Osteocyte (in vitro differentiated cells): ENCODE data around the gene FAM118A. TPM values are rescaled to one million over a fixed set of nuclear protein-coding genes. Genes with fewer than 3 reads are reported as not detected.

Experiments used
- DNase-seq: peaks from one replicate; pipeline ENCODE4 v3.0.0; 2021; ENCODE audit warnings: mixed read lengths; ENCODE audit not compliant: unreplicated experiment; ENCODE audit errors: extremely low spot score
- H3K27ac Mint-ChIP-seq: one replicate; pipeline ENCODE4 v1.8.0; 2021; ENCODE audit warnings: mild to moderate bottlenecking, mixed read lengths; ENCODE audit not compliant: unreplicated experiment
- H3K27me3 Mint-ChIP-seq: one replicate; pipeline ENCODE4 v1.8.0; 2021; ENCODE audit warnings: mixed read lengths; ENCODE audit not compliant: unreplicated experiment
- H3K36me3 Mint-ChIP-seq: one replicate; pipeline ENCODE4 v1.8.0; 2021; ENCODE audit warnings: mixed read lengths; ENCODE audit not compliant: unreplicated experiment
- H3K4me1 Mint-ChIP-seq: one replicate; pipeline ENCODE4 v1.8.0; 2021; ENCODE audit warnings: mixed read lengths; ENCODE audit not compliant: unreplicated experiment
- H3K4me3 Mint-ChIP-seq: one replicate; pipeline ENCODE4 v1.8.0; 2021; ENCODE audit warnings: mild to moderate bottlenecking, moderate library complexity, mixed read lengths; ENCODE audit not compliant: unreplicated experiment
- H3K9me3 Mint-ChIP-seq: one replicate; pipeline ENCODE4 v1.8.0; 2021; ENCODE audit warnings: mixed read lengths; ENCODE audit not compliant: unreplicated experiment
- total RNA-seq: library from RNA; stranded (reverse); gene quantifications from 2 replicates; pipeline ENCODE4 v1.2.1, GENCODE V29; 2021
- TF ChIP-seq, protein P1 (sequence below): fragments of 200-600 bp; sonication (generic); IDR thresholded peaks from 2 replicates; pipeline ENCODE4 v1.5.0; 2021; ENCODE audit warnings: antibody characterized with exemption, mild to moderate bottlenecking, moderate library complexity

The FAM118A gene
- total RNA-seq, 1 donor from 2014 or later, result 110 TPM

DNA sequence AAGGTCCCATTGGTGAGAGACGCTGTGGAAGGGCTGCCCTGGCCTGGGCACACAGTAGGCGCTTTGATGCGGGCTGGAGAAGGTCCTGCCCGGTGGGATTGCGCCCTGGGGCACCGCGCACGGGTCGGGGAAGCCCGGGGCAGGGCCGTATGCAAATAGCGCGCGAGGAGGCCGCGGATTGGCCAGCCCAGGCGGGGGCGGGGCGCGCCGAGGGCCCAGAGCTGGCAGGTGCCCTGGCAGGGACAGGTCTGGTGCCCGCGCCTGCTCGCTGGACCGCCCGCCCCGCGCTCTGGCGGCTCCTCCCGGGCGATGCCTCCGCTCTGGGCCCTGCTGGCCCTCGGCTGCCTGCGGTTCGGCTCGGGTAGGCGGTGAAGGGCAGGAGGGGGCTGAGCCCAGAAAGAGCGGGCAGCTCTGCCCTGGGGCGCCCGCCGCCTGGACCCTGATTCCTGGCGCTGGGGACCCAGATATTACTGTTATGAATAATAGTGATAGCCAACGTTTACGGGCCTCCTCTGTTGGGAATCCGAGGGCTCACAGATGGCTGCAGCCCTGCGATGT is 24.9 kb upstream of the FAM118A start, which contains the start of gene UPK3A:
UPK3A (plus strand) TSS at position 245 of the 558 bp plus-strand sequence; CDS start at position 310, 65 bp downstream.
- Mint-ChIP-seq H3K27ac (no peak within 1 kb of the TSS), H3K4me3 (no peak within 1 kb of the TSS)
- TF ChIP-seq, protein P1, sequence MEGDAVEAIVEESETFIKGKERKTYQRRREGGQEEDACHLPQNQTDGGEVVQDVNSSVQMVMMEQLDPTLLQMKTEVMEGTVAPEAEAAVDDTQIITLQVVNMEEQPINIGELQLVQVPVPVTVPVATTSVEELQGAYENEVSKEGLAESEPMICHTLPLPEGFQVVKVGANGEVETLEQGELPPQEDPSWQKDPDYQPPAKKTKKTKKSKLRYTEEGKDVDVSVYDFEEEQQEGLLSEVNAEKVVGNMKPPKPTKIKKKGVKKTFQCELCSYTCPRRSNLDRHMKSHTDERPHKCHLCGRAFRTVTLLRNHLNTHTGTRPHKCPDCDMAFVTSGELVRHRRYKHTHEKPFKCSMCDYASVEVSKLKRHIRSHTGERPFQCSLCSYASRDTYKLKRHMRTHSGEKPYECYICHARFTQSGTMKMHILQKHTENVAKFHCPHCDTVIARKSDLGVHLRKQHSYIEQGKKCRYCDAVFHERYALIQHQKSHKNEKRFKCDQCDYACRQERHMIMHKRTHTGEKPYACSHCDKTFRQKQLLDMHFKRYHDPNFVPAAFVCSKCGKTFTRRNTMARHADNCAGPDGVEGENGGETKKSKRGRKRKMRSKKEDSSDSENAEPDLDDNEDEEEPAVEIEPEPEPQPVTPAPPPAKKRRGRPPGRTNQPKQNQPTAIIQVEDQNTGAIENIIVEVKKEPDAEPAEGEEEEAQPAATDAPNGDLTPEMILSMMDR, result no peak

DNA sequence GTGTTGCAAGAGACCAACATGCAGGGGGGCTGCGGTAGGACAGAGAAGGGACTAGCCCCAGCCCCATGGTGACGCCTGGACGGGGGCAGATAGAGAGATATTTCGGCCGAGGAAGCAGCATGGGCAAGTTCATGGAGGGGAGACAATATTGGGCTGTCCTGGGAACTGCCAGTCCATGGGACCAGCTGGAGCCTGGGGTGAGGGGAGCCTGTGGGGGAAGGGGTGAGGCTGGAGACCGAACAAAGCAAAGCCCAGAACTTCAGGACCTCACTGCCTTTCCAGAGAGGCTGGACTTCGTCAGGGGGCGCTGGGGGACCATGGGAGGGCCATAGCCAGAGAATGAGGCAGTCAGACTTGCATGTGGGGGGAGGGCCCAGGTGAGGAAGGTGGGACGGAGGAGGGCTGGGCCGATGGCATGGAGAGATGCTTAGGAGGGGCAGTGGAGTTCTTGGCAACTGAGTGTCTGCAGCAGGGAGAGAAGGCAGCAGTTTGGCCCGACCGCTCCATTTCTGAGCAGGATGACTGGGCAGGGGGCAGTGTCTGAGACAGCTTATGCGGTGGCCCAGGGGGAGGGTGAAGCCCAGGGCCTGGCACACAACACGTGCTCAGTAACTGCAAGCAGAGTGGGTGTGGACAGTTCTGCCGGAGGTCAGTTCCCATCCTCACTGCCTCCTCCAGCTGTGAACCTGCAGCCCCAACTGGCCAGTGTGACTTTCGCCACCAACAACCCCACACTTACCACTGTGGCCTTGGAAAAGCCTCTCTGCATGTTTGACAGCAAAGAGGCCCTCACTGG is 24.3 kb upstream of the FAM118A start:
- no peak for DNase-seq
- Mint-ChIP-seq H3K27me3 (peaks cover 13% of the 10 kb centered on the region), H3K4me3 (no peak overlapping the region), H3K36me3 (no peaks in the 10 kb centered on the region), H3K27ac (no peak overlapping the region), H3K9me3 (no peaks in the 10 kb centered on the region), H3K4me1 (peaks cover 15% of the 10 kb centered on the region)
- TF ChIP-seq, protein P1, result peak; percentile 11

More for the DNA sequence above, 24.9 kb upstream of the FAM118A start, which contains the start of gene UPK3A:
- H3K9me3 Mint-ChIP-seq, result no peaks in the 10 kb centered on the region
- DNase-seq, result no peak
- H3K36me3 Mint-ChIP-seq, result no peaks in the 10 kb centered on the region
- H3K27me3 Mint-ChIP-seq, result peaks cover 13% of the 10 kb centered on the region
- peaks cover 19% of the 10 kb centered on the region for H3K4me1 Mint-ChIP-seq

DNA sequence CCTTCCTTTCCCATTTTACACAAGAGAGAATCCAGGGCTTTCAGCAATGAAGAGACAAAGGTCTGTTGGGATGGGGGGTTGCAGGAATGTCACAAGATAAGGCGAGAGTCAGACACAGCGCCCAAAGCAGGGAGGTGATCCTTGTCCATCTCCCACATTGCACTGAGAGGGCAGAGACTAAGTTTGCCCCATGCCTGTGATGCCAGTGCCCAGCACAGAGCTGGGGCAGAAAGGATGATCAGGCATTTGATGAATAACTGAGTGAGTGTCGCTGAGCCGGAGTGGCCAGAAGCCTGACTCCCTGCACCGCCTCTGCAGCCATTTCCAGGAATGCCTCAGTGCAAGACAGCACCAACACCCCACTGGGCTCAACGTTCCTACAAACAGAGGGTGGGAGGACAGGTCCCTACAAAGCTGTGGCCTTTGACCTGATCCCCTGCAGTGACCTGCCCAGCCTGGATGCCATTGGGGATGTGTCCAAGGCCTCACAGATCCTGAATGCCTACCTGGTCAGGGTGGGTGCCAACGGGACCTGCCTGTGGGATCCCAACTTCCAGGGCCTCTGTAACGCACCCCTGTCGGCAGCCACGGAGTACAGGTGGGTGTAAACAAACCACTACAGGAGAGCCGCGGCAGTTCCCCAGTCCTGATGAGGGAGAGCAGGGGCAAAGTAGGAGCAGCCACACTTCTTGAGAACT is 22.7 kb upstream of the FAM118A start:
- Mint-ChIP-seq H3K9me3 (no peaks in the 10 kb centered on the region), H3K4me3 (no peak overlapping the region), H3K4me1 (peaks cover 8% of the 10 kb centered on the region), H3K27me3 (peaks cover 10% of the 10 kb centered on the region), H3K36me3 (no peaks in the 10 kb centered on the region), H3K27ac (no peak overlapping the region)
- DNase-seq, result no peak
- TF ChIP-seq, protein P1, result no peak

DNA sequence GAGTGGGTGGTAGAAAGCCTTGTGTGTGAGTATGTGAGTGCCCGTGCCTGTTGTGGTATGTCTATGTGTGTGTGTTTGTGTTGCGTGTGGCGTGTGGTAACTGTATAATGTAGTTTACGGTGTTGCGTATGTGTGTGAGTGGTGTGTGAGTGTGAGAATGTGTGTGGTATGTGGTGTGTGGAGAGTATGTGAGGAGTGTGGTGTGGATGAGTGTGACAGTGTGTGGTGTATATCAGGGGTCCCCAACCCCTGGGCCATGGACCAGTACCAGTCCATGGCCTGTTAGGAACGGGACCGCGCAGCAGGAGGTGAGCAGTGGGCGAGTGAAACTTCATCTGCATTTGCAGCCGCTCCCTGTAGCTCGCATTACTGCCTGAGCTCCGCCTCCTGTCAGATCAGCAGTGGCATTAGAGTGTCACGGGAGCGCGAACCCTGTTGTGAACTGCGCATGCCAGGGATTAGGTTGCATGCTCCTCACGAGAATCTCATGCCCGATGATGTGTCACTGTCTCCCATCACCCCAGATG is 19.3 kb upstream of the FAM118A start:
- Mint-ChIP-seq H3K4me3 (no peak overlapping the region), H3K9me3 (no peaks in the 10 kb centered on the region), H3K27me3 (peaks cover 2% of the 10 kb centered on the region), H3K36me3 (no peaks in the 10 kb centered on the region), H3K4me1 (peaks cover under 1% of the 10 kb centered on the region), H3K27ac (no peak overlapping the region)
- TF ChIP-seq, protein P1, result no peak
- no peak for DNase-seq
